Lower lobe of right lung (tissue), 2 donors: Measurements from ENCODE around the gene EFCAB11. TPM values are rescaled to one million over a fixed set of nuclear protein-coding genes. Genes with fewer than 3 reads are reported as not detected.

ENCODE experiments used
- ATAC-seq, 2 donors: fragments of 200-7000 bp; cut with Tn5 transposase; one replicate each; pipeline ENCODE4 v1.9.1; 2020 to 2022; ENCODE audit warnings: mild to moderate bottlenecking in 2 of 2, moderate library complexity in 2 of 2
- DNase-seq: peaks from one replicate; pipeline ENCODE4 v3.0.0-alpha.2; 2020
- H3K27ac ChIP-seq: fragments of 200-600 bp; one replicate; pipeline ENCODE4 v1.8.0; 2022
- H3K27me3 ChIP-seq: fragments of 200-600 bp; one replicate; pipeline ENCODE4 v1.8.0; 2022; ENCODE audit warnings: low read depth
- H3K36me3 ChIP-seq: fragments of 200-600 bp; one replicate; pipeline ENCODE4 v1.8.0; 2022; ENCODE audit warnings: mild to moderate bottlenecking
- H3K4me1 ChIP-seq: fragments of 200-600 bp; one replicate; pipeline ENCODE4 v1.8.0; 2022
- H3K4me3 ChIP-seq: fragments of 200-600 bp; one replicate; pipeline ENCODE4 v1.8.0; 2022; ENCODE audit warnings: mild to moderate bottlenecking
- H3K9me3 ChIP-seq: fragments of 200-600 bp; one replicate; pipeline ENCODE4 v1.8.0; 2022
- CTCF ChIP-seq: fragments of 200-600 bp; IDR thresholded peaks from one replicate; pipeline ENCODE4 v1.8.0; 2022; ENCODE audit warnings: antibody characterized with exemption, mild to moderate bottlenecking
- intact Hi-C: fragments of 100-400 bp; cut with DNase I; formaldehyde crosslinking; loops from one replicate; pipeline ENCODE4 v1.11.0; 2022
- total RNA-seq: library from RNA; stranded (reverse); fragmentation: NEBNext Ultra II Directional; extraction: Animal tissue kit (Norgen Biotek cat#: 25700); gene quantifications from one replicate; pipeline ENCODE4 v1.2.1, GENCODE V29; 2021
- donor health status: DM: no; HTN: yes; CAD: no; lungs with severe emphysema.

The EFCAB11 gene
- total RNA-seq, 1 donor from 2014 or later, result 5.8 TPM

- H3K27ac ChIP-seq, result no peak overlapping the region
- no peaks in the 10 kb centered on the region for H3K9me3 ChIP-seq
- TF ChIP-seq CTCF, result no peak
- no peaks in the 10 kb centered on the region for H3K27me3 ChIP-seq
- no peaks in the 10 kb centered on the region for H3K4me1 ChIP-seq
- peaks cover 55% of the 10 kb centered on the region for H3K36me3 ChIP-seq
- intact Hi-C loops, result no loop called here
- ATAC-seq (no peak), DNase-seq (no peak)
- H3K4me3 ChIP-seq, result no peak overlapping the region
Observed at GRCh38 chr14:89983375-89983774, 28.8 kb upstream of the EFCAB11 start.

GRCh38 chr14:89978656-89979055 lies 24.1 kb upstream of the EFCAB11 start:
- H3K36me3 ChIP-seq, result peaks cover 65% of the 10 kb centered on the region
- H3K27me3 ChIP-seq, result no peaks in the 10 kb centered on the region
- no peak for TF ChIP-seq CTCF
- H3K9me3 ChIP-seq, result no peaks in the 10 kb centered on the region
- H3K27ac ChIP-seq, result no peak overlapping the region
- H3K4me3 ChIP-seq, result no peak overlapping the region
- no peaks in the 10 kb centered on the region for H3K4me1 ChIP-seq
- DNase-seq (no peak), ATAC-seq (no peak)
- intact Hi-C loops, result no loop called here

GRCh38 chr14:89977668-89978067 lies 23.1 kb upstream of the EFCAB11 start:
- peaks cover 58% of the 10 kb centered on the region for H3K36me3 ChIP-seq
- intact Hi-C loops, result no loop called here
- ATAC-seq, result no peak
- H3K27me3 ChIP-seq, result no peaks in the 10 kb centered on the region
- no peaks in the 10 kb centered on the region for H3K4me1 ChIP-seq
- no peak for TF ChIP-seq CTCF
- H3K4me3 ChIP-seq, result no peak overlapping the region
- no peaks in the 10 kb centered on the region for H3K9me3 ChIP-seq
- no peak for DNase-seq
- H3K27ac ChIP-seq, result no peak overlapping the region

- Histone ChIP-seq H3K9me3 (no peaks in the 10 kb centered on the region), H3K4me1 (no peaks in the 10 kb centered on the region), H3K36me3 (peaks cover 43% of the 10 kb centered on the region), H3K27me3 (no peaks in the 10 kb centered on the region), H3K27ac (no peak overlapping the region), H3K4me3 (no peak overlapping the region)
- DNase-seq (peak; percentile 62), ATAC-seq (peak; percentile 85)
- TF ChIP-seq CTCF, result peak; percentile 82
- intact Hi-C loops, result no loop called here
Observed at GRCh38 chr14:89973234-89973823, 18.8 kb upstream of the EFCAB11 start.

- H3K4me3 ChIP-seq, result no peak overlapping the region
- peaks cover 39% of the 10 kb centered on the region for H3K36me3 ChIP-seq
- no peak for ATAC-seq
- H3K4me1 ChIP-seq, result no peaks in the 10 kb centered on the region
- no peak for DNase-seq
- TF ChIP-seq CTCF, result no peak
- intact Hi-C loops, result no loop called here
- H3K9me3 ChIP-seq, result no peaks in the 10 kb centered on the region
- H3K27ac ChIP-seq, result no peak overlapping the region
- no peaks in the 10 kb centered on the region for H3K27me3 ChIP-seq
Observed at GRCh38 chr14:89965839-89966238, 11.3 kb upstream of the EFCAB11 start.
